HG03045 (cell line): ENCODE data around the gene DUT.
"Not testable (repeated sequence)": the region's sequence is repeated elsewhere in the genome, so short reads cannot be mapped to it uniquely, and the experiment has no call there.

Experiments
- ATAC-seq: cut with Tn5 transposase; IDR thresholded peaks from one replicate; pipeline ENCODE4 v1.9.1; 2021; ENCODE audit warnings: mild to moderate bottlenecking, moderate library complexity; ENCODE audit not compliant: unreplicated experiment

The DUT gene

DNA sequence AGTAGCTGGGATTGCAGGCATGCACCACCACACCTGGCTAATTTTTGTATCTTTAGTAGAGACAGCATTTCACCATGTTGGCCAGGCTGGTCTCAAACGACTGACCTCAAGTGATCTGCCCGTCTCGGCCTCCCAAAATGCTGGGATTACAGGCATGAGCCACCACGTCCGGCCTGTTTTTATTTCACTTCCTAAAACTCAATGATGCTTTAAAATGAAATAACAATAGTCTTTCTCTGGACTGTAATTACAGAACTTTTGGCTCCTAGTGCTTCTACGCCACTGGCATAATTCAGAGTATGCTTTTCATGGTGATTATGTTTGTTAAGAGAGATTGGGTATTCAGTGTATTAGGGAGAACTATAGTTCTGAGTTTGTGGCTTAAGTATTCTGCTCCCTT lies 5.0 kb upstream of the DUT start:
- ATAC-seq = not testable (repeated sequence)

DNA sequence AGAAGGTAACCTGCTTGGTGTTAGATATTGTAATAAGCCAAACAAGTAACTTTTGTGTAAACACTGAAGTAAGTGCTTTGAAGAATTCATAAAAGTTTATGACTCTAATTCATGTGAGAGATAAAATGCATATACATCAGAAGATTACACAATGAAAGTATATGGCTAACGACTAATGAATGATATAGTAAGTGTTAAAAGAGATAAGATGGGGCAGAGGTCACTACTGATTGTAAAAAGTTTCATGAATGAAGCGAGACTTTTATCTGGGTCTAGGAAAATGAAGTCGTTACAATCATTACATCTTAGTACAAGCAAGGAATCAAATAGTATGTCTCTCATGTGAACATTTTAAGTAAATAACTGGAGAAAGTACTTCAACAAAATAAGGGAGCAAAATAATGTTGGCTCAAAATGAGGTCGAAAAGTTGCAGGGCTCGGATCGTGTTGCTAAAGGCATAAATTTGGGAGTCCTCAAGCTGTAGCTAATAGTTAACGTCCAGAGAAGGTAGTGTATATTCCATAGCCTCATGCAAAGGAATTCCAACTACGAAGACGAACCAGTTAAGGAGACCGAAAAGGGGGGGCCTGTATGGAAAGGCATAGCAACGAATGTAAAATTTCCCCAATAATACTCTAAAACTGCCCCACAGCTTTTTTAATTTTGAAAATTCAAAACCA lies 984 bp upstream of the DUT start:
- no peak for ATAC-seq

DNA sequence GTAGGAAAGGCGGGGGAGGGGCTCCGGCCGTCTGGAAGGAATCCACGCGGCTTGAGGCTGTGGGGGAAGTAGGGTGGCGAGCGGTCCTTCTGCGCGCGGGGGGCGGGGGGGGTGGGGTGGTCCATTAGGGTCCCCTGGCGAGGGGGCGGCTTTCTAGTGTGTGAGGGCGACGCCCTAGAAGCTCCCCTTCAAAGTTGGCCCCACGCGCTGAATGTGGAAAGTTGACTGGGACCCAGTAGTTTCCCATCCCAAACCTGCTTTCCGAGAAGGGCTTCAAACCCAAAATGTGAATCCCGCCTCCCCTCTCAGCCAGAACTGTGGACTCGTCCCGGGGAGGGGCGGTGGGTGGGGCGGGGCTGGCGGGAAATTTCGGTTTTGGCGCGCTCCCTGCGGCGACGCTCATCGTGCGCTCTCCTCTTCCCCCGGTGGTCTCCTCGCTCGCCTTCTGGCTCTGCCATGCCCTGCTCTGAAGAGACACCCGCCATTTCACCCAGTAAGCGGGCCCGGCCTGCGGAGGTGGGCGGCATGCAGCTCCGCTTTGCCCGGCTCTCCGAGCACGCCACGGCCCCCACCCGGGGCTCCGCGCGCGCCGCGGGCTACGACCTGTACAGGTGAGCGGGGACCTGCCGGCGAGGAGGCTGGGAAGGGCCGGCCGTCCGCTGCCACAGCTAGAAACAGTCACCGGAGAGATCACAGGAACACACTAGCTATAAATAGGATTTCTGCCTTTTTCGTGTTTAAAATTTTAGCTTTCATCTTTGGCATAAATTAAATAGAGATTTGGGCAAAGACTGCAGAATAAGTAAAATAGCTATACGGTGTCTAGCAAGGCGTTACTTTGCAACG lies 790 bp downstream of the DUT start:
- ATAC-seq = peak; percentile 52

DNA sequence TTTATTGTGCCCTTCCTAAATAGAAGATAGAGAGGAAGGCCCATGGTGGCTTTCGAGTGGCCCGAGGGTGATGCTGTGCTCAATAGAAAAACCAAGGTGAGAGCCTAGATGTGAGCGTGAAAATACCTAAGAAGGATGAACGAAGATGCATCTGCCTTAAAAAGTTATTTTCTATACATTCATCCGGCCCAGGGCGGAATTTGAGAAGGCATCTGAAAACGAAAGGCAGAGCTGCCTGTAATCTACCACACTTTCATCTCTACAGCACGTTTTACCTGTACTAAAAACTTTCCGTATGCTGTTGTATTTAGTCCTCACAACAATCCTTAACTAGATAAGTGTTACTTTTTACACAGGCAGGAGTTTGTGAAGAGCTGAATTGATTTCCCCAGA lies 1.4 kb downstream of the DUT start:
- ATAC-seq = no peak

DNA sequence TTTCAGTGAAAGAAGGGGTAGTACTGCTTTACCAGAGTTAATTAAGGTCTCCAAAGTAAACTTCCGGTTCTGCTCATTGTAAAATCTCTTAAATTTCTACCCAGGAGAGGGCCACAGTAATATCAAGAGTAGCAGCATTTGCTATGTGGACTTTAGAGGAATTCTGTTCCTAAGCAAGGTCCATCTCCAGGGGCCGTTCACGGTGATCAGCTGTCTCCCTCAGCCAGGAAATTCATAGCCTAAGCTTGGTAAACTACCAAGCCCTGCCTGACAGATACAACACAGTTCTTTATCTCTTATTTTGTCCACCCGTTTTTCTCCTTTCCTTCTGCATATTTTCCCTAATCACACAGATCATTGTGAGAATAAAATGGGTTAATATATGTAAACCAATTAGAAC lies 2.3 kb downstream of the DUT start:
- no peak for ATAC-seq

DNA sequence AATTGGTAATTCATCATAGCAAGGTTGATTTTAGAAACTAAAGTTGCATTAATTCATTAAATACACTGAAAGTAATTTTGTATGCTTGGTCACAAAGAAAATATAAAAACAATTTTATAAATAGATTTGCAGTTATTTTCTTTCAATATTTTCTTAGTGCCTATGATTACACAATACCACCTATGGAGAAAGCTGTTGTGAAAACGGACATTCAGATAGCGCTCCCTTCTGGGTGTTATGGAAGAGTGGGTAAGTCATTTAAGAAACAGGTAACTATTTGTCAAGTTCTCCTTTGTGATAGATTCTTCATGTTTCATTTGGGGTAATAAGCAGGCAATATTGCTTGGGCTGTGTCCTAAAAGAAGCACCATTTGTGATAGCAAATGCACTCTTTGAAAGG lies 3.0 kb downstream of the DUT start:
- ATAC-seq = no peak

DNA sequence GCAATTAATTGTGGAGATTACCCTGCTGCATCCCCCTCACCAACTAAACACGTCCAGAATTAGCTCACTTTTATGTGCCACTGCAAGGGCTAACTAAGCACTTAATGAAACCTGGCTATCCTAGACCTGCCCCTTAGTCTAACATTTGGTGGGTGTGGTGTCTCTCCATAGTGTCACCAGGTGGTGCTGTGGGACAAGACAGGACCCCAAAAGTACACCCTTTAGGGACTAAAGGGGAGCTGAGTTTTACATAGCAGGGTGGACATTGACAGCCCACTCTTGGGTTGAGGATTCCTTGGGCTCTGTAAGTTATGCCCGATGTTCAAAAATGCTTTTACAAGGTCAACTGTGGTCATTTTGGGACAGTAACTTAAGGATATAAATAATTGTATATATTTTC lies 5.7 kb downstream of the DUT start:
- ATAC-seq = no peak

DNA sequence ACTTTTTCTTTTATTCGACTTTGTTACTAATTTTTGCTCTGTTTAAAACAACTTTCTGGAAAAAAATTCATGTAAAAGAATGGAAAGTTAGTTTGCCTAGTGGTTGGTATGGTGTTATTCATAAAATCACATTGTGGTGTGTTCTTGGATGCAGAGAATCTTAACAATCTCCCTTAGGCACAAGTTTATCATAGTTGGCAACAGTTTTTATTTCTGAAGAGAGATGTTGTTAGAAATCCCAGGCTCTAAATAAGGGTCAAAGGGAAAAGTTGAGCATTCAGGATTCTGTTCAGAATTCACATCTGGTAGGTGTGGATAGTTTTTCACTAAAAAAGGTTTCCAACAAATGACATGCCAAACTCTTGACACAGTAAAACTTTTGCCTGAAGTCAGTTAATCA lies 6.4 kb downstream of the DUT start:
- no peak for ATAC-seq

DNA sequence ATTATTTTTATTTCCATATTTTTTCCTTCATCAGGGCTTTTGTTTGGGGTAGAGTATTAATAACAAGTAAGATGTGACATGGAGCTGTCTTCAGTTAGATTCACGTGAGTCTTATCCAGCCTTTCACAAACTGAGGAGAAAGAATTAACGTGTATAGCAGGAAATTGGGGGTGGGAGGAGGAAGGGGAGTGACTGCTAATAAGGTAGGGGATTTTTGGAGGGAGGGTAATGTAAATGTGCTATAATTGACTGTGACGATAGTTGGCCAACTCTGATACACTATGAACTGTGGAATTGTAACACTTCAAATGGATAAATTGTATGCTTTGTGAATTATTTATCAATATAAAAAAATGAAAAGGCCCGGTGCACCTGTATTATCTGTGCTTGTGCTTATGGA lies 8.9 kb downstream of the DUT start:
- no peak for ATAC-seq

DNA sequence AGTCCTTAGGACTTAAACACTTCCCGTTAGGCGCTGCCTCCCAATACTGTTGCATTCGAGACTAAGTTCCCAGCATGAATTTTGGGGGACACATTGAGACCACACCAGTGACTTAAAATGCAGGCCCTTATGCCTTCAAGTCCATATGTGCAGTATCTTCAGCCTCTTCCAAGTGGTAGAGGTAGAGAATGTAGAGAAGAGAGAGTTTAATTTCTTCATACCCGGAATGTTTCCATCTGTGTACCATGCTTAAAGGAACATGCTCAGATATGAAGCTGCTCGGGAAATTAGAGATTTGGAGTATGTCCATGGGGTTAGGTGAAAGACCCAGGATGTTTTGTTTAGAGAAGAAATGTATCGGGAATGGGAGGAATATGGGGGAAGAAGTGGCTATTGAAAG lies 12.6 kb downstream of the DUT start:
- no peak for ATAC-seq

DNA sequence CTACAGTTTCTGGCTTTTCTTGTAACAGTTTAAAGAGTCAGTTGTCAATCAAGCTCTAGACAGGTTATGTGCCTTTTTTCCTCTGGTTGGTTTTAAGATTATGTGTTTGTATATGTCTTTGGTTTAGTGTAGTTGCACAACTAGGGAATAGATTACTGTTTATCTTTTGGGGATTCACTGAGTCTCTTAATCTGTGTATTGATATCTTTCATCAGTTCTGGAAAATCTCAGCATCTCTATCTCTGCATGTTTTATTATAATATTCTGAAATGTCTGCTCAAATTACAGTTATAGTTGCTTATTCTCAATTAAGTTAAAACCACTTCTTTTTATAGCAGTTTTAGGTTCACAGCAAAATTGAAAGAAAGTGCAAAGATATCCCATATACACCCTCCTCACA lies 14.3 kb downstream of the DUT start:
- no peak for ATAC-seq

DNA sequence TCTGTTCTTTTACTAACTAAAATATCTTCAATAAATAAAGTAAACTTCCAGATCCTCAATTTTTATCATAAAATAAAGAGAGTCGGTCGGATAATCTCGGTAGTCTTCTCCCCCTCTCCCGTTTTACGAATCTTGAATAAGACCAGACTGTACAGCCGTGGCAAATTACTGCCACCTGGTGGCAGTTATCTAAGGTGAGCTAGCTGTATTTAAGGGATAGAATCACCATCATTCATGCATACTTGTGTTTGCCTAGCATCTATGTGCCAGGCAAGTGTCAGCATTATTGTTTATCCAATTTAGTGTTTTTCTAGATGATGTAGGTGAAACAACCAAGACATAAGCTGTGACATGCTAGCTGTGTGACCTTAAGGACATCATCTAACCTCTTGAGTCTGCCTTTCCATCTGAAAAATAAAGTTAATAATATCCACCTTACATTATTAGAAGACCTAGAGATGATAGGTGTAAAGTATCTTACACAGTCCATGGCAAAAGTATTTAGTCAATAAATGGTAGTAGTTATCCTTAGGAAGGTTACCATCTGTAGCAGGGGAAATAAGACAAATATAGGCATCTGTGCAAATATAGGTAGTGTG lies 21.3 kb downstream of the DUT start:
- no peak for ATAC-seq

DNA sequence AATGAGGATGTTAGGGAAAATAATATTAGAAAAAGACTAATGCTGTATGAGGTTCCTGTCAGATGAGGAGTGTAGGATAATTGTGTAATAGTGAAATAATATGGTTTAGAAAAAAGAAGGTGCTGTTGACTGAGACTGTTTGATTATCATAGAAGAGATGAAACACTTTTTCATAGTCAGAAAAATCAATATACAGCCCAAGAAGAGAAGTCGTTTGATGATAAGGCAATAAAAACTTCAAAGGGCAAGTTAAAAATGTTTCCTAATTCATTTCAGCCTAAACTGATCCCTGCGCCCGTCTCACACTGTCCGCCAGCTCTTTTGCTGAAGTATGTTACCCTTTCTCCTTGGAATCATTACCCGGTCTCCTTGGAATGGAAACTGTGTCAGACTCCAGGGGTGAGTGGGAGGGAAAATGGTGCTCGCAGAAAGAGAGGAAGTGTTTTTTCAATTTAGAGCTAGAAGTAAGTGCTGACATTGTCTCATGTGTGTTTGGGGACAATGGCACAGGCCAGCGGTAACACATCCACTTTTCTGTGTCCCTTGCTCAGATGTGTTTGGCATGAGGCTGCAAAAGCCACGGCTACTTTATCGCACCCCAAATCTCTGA lies 23.6 kb downstream of the DUT start:
- ATAC-seq = no peak

DNA sequence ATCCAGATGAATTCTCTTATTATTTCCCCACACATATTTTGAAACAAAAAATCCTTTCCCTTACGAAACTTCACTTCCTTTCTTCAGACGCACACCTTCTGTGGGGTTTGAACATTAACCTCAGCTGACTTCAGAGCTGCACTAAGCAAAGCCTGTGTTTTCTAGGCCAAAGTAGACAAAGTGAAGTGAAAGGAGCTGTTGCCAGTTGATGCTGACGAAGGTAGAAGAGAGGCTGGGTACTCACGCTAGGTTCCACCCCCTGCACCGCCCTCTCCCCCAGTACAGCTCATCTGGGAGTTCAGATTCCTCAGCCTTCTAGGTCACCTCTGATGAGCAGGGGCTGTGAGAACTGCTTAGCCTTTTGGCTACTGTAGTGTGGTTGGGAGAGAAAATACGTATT lies 24.1 kb downstream of the DUT start:
- no peak for ATAC-seq

DNA sequence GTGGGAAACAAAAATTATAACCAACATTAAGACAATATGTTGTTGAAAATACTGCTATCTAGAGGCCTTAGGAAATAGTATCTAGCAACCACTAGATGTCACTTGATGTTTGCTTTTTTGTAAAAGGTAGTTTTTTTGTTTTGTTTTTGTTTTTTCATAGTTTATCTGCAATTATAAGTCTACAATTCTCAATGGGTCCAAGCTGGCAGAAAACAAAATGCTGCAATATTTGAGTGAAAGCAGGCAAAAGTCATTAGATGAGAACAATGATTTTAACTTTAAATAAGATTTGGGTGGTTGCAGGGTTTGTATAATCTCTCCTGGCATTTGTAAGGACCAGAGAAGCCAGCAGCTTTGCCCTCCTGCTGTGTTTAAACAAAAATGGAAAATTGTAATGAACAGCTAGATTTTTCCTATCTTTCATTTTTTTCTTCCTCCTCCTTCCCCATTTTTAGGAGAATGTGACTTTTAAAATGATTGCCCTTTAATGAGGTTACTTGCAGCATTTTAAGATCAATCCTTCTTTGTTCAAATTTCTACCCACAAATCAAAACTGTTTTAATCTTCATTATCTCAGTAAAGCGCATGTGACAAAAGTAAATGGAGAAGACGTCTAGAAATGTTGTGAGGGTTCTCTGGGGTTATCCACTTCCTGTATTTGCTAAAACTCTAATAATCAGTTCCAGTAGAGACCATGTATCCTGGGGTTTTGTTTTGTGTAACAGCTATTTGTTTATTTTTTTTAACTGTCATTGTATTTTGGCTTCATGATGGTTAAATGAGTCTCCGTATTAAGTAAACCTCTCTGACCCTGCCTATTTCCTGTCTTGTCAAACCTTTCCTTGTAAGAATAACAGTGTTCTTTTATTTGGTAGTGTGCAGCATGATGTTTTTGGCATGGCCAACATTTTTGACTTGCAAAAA lies 27.3 kb downstream of the DUT start:
- no peak for ATAC-seq

DNA sequence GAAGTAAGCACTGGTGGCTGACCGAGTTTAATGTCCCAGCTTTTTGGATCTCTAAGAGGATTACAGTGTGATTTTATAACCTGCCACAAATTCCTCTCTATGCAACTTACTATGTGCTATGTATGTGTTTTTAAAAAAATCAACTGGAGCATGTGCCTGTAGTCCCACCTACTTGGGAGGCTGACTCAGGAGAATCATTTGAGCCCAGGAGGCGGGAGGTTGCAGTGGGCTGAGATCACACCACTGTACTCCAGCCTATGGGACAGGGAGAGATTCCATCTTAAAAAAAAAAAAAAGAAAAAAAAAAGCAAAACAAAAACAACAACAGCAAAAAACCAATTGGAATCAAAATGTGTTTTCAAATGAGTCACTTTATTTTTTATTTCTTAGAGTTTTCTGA lies 29.6 kb downstream of the DUT start:
- no peak for ATAC-seq

DNA sequence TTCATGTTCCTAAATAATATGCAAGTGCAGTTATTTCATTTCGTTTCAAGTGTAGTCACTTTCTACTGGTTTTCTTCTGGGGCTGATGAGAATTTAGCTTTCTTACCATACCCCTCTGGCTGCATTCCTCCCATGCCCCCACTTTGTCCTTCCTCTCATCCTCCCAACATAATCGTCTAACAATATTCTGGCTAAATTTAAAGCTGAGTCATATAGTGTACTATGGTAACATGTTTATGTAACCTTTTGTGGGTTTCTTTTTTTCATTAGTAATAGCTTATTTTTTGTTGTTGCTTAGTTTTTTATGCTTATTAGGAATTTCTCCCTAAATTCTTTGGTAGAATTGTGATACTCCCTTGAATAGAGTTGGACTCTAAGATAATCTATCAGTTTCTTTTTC lies 30.5 kb downstream of the DUT start:
- ATAC-seq = no peak

DNA sequence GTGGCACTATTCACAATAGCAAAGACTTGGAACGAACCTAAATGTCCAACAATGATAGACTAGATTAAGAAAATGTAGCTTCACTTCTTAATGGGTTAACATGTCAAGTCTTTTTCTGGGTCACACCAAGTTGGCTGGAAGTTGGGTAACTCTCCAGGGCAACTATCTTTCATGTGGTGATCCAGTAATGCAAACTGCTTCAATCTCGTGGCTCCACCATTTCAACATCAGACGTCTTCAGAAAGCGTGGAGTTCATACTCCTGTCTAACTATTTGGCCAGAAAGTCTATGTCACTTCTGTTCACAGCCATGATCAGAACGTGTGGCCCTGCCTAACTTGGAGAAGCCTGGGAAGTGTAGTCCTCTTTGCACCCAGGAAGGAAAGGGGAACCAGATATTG lies 32.2 kb downstream of the DUT start:
- ATAC-seq = no peak

DNA sequence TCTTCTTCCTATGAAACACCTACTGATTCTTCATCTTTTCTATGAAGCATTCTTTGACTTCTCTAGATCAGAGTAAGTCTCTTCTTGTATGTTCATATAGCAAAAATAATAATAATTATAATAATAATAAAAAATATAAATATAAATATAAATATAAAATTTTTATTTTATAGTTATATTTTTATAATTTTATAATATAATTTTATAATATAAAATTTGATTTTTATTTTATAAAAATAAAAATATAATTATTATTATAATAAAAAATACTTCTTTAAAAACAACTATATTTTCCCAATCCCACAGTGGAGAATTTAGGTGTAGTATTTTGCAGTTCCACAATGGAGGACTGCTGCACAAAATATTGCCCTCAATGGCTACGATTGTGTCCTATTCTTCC lies 34.3 kb downstream of the DUT start:
- no peak for ATAC-seq

DNA sequence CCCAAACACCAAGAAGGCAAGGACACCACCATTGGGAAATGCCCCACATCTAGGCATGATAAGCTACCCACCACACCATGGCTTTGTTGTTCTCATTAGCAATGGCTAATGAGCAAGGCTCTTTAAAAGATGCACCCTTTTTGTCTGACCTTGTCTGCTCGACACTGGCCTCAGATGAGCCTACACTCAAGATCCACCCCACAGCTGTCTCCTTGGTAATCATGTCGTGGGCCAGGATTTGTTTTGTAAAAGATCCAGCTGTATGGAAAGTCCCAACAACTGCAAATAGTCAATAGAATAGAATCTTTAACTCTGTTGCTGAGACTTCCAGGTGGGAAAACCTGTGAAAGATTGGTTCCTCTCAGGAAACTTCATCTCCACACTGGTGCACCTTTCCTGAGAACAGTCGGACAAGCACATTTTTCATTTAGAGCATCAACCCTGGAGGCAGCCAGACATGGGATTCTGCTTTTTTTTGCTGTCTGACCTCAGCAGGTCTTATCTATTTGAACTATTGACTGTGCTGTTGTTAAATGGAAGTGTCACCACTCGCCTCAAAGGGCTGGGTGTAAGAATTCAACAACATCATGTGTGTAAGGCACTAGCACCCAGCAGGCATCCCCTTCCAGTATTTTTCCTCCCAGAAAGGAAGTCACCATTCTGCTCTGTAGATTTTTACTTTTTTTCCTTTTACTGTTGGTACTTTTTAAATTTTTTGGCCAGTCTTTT lies 35.5 kb downstream of the DUT start:
- ATAC-seq = no peak
